Urothelium cell line (cell line): ENCODE measurements around the gene NPFF.
A peak's percentile ranks its signal among the peaks of the same experiment; 100 is the strongest.
"Not testable (repeated sequence)": the region's sequence is repeated elsewhere in the genome, so short reads cannot be mapped to it uniquely, and the experiment has no call there.

Experiments
- DNase-seq: peaks from one replicate; pipeline ENCODE4 v3.0.0; 2011; ENCODE audit warnings: low spot score, mixed read lengths
- FAIRE-seq: peaks from 2 replicates; lab custom pipeline; 2011; peaks lifted over from hg19 to GRCh38; lab: Jason Lieb, UNC

Gene NPFF, protein sequence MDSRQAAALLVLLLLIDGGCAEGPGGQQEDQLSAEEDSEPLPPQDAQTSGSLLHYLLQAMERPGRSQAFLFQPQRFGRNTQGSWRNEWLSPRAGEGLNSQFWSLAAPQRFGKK

DNA sequence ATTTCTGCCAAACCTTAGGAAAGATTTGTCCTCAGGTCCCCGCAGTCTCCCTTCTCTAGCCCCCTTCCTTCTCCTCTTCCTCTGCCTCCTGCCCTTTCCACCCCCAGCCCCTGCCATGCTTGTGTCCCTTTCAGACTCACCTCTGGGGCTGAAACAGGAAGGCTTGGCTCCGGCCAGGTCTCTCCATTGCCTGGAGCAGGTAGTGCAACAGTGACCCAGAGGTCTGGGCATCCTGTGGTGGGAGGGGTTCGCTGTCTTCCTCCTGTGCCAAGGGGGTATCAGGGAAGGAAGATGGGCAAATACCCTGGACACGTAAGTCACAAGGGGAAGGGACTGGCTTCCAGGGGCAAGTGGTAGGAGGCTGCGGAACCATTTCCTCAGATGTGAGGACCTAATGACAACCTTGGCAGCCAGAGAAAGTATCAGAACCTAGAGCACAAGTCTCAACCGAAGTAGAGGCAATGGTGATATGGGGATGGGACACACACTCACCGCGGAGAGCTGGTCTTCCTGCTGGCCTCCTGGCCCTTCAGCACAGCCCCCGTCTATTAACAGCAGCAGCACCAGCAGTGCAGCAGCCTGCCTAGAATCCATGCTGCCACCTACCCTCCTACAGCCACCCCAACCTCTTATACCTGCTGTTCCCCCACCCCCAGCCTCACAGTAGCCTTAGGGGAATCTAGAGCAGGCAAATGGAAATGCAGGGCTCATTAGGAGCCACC, at the start of gene NPFF:
NPFF (minus strand) TSS at position 604 of the 722 bp plus-strand sequence; CDS start at position 594, 10 bp downstream.
- FAIRE-seq (no peak), DNase-seq (no peak)

DNA sequence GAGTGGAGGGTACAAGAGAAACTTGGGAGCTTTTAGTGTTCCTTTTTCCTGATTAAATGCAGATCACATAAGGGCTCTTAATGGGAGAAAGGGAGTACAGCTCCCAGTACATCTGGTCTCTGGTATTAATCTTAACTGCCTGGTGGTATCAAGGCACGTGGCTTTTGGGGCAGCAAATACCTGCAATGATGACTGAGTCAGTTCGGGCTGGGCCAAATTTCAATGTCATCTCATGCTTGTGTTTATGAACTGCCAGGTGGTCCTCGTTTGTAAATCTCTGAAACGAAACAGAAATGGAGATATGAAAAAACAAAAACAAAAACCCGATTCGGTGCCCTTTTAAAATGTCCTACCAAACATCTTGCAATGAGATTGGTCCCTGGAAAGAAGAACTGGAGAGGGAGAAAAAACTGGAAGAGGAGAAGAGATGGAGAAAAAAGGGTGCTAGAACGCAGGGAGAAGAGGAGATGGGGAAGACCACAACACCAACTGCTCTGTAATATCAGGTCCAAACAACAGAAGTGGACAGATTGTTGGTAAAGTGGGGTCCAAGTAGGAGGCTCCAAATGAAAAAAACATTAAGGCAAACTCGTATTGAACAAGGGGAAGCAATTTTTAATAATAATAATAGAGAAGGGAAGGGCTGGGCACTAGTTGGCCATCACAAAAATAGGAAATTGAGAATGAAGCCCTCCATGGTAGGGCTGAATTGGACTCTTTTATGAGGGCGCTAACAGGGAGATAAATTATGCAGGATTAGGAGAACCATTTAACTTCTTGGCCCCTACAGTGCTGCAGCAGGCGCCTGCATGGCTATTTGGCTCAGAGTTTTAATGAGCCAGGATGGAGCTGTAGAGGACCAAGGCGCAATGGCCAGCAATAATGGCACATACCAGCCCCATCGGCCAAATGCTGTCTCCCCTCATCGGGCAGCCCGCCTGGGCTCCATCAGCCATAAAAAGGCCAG, 45.4 kb upstream of the NPFF start:
- FAIRE-seq, result no peak
- no peak for DNase-seq

DNA sequence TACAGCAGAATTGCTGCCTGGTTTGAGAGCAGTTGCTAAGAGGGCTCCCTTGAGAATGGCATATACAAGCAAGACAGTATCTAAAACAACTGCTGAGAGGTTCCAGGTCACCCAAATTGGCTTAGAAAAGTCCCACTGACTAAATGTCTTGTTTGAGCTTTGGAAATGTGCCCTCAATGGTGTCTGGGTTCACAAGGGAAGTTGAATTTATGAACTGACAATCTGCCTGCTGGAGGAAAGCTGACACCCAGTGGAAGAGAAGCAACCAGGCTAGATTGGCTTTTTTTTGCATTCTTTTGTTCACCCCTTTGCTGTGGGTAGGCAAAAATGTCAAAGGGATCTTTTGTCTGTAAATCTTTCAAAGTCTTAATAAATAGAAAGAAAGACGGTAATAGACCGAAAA, 44.6 kb upstream of the NPFF start:
- FAIRE-seq, result no peak

DNA sequence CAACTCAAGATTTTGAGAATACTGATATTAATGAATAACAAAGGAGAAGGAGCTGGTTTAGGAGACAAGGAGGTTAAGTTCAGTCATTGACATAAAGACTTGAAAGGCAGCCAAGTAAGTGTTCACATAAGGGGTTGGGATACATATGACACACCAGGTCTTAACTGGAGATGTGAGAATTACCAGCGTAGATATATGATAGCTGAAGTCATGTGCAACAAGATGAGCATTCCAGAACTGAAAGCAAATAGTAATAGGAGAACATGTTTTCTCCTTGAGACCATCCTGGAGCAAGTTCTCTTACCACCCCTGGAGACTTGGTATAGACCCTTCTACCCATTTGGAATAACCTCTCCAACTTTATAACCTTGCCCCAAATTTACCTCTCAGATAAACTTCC, 43.3 kb upstream of the NPFF start:
- FAIRE-seq, result no peak
- DNase-seq, result no peak

More for the DNA sequence above, 44.6 kb upstream of the NPFF start:
- no peak for DNase-seq

DNA sequence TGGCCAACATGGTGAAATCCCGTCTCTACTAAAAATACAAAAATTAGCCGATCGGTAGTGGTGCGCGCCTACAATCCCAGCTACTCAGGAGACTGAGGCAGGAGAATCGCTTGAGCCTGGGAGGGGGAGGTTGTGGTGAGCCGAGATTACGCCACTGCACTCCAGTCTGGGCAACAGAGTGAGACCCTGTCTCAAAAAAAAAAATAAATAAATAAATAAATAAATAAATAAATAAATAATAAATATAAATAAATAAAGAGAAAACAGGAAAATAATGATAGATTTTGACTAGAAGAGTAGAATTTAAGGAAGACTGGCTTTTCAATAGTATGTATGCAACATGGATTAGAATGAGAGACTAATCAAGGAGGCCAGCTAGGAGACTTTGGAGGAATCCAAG, 42.8 kb upstream of the NPFF start:
- FAIRE-seq, DNase-seq: not testable (repeated sequence)

DNA sequence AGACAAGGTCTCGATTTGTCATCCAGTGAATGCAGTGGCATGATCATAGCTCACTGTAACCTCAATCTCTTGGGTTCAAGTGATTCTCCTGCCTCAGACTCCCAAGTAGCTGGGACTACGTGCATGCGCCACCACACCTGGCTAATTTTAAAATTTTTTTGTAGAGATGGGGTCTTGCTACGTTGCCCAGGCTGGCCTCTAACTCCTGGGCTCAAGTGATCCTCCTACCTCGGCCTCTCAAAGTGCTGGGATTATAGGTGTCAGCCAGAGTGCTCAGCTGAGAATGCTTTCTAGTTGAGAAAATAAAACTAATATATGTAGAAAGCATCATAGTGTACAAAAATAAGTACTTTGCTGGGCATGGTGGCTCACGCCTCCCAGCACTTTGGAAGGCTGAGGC, 41.1 kb upstream of the NPFF start:
- not testable (repeated sequence) for FAIRE-seq, DNase-seq

DNA sequence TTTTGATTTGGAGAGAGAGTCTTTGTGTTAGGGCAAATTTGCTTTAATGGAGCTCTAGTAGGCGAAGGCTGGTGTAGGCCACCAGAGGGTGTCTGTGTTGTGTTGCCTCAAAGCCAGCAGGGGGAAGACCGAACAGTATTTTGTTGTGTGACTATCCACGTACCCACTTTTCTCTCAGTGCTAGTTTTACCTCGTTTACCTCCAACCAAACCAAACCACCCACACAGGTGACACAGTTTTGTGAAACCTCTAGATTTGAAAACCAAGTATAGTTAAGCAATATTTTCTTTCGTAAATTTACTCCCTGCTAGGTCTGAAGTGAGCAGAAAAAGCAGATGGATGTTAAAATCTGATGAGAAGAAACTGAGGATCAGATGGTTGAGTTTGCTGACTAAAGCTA, 36.3 kb upstream of the NPFF start:
- DNase-seq, result peak; percentile 44
- FAIRE-seq, result no peak

DNA sequence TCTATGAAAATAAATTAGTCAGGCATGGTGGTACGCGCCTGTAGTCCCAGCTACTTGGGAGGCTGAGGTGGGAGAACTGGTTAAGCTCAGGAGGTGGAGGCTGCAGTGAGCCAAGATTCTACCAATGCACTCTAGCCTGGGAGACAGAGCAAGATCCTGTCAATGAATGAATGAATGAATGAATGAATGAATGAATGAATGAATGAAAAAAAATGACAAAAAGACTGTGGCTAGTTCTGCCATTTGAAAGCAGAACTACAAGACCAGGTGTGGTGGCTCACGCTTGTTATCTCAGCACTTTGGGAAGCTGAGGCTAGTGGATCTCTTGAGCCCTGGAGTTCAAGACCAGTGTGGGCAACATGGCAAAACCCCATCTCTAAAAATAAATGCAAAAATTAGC, 32.2 kb upstream of the NPFF start:
- no peak for FAIRE-seq
- no peak for DNase-seq

DNA sequence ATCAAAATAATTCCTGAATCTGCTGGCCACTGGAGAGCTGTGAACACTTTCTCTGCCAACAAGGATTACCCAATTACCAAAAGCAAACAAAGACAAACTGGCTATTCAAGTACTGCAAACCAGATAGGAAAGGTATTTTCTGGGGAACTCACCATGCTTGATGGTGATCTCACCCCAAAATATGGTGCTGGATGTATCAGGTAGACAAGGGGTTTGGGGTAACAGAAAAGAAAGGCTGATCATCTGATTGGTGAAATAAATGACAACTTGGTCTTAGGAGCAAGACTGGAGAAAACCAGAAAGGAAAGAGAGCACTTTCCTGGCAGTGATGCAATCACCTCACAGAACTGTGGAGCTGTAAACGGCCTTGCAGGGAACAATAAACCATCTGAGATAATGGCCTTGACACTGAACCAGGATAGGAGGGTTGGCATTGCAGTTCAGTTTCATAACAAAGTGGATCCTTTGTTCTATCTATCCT, 31.0 kb upstream of the NPFF start:
- FAIRE-seq (no peak), DNase-seq (no peak)

DNA sequence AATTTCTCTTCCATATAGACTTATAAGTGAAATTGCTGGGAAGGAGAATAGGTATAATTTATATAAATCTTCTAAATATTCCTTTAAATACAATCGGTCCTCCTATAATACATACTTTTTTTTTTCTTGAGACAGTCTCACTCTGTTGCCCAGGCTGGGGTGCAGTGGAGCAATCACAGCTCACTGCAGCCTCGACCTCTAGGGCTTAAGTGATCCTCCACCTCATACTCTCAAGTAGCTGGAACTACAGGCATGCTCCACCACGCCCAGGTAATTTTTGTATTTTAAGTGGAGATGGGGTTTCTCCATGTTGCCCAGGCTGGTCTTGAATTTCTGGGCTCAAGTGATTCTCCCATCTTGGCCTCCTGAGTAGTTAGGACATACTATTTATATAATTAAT, 29.7 kb upstream of the NPFF start:
- FAIRE-seq, result no peak
- no peak for DNase-seq

DNA sequence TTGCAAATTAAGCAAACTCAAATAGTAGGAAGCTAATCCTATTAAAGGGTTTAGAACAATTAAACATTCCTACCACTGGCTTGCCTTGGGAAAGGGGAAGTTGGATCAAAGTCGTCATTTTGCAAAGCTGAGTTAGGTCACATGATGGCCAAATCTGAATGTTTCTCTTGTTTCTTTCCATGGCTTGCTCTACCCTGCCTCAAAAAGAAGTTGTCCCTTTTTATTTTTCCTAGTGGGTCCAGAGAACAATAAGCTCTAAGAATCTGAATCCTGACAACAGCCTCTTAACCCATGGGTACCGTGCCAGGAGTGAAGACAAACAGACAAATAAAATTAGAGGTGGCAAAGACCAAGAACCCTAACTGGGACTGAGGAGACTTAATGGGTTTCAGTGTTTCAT, 26.2 kb upstream of the NPFF start:
- FAIRE-seq, result no peak
- no peak for DNase-seq

DNA sequence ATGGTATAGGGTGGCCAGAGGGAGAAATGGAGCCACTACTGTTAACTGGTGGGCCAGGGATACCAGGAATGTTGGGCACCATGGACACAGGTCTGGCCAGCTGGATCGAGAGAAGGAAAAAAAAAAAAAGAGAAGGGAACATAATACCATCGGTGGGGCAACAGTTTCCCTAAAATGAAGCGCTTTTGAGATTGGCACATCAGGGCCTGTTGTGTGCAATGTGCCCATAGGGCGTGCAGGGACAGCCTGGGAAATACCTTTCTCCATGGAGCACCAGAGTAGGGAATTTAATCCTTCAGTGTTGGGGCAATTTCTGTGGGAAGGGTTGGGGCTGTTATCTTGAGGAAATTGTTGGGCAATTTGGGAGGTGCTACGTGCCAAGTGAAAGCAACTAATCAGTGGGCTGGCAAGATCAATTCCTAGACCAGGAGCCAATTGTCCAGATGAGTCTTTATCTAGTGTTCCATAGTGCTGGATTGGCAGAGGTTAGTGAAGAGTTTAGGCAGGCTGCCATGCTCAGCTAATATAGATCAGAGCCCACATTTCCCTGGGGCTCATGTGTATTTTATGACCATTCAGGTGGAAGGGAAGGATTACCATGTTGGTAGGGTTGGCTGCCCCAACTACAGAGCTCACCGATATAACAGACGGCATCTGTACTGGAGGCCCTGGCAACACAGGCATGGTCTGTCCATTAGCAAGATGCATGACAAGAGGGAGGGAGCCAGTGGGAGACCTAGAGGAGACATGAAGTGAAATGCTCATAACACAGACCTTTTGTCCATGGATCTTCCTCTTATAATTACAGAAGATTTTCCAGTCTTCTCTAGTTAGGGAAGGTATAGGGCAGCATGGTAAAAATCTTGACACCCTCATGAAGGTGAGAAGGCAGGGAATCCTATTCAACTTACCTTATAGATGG, 25.5 kb upstream of the NPFF start:
- no peak for FAIRE-seq
- no peak for DNase-seq

DNA sequence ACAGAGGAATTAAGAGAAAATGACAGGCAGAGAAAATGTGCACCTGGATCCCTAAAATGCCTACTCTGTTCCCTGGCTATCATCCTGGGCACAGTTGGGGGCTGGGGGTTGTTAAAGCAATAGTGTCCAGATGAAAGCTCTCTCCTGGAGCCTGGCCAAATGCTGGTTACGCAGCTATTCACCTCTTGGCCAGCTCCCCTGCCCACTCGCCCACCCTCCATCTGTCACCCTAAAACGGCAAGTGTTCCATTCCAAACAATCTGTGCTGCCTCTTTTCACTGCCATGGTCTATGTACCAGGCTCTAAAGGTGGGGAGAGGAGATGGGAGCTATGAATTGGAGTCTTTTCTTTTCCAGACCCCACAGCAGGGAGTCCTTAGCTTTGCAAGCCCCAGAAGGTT, 24.7 kb upstream of the NPFF start:
- DNase-seq (no peak), FAIRE-seq (no peak)

DNA sequence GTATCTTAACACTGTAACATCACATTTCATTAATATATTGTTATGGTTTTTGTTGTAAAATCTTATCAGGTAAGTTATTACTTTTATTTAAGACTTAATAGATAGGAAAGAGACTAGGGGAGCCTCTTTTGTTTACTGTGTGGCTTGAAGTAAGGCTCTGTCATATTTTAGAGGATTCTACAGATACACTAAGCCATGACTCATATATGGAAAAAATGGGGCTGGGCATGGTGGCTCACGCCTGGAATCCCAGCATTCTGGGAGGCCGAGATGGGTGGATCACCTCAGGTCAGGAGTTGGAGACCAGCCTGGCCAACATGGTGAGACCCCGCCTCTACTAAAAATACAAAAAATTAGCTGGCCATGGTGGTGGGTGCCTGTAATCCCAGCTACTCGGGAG, 23.6 kb upstream of the NPFF start:
- DNase-seq, result peak; percentile 18
- FAIRE-seq, result no peak

DNA sequence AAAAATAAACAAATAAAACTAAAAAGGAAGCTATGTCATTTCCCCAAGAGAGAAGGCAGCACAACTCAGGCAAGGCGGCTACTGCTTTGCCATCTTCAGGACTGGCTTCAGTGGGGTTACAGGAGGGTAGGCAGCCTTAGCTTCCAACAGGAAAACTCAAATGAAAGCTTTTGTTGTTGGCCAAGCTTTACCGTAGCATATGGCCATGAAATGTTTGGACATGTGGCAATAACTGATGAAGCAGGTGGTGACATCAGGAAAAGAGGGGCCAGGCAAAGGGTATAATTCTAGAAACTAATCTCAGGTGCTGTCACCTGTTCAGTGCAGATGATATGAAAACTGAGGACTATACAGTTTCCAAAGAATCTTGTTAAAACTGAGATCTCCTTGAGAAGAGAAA, 22.8 kb upstream of the NPFF start:
- FAIRE-seq (no peak), DNase-seq (no peak)

DNA sequence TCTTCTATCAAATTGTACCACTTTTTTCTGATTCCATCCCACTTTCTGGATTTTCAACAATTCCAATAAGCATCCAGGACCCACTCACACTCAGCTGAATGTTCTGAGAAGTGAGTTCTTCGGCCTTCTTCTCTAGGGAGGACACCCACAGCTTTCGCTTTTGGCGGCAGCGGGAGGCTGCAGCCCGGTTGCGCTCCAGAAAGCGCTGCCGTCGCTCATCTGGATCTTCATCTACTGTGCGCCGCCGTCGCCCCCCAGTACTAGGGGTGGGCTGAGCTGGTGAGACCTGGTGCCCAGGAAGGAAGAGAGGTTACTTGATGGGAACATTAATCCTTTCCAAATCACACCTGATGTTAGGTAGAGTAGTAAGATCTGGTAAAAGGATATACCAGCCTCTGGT, 17.2 kb upstream of the NPFF start:
- FAIRE-seq (no peak), DNase-seq (no peak)

DNA sequence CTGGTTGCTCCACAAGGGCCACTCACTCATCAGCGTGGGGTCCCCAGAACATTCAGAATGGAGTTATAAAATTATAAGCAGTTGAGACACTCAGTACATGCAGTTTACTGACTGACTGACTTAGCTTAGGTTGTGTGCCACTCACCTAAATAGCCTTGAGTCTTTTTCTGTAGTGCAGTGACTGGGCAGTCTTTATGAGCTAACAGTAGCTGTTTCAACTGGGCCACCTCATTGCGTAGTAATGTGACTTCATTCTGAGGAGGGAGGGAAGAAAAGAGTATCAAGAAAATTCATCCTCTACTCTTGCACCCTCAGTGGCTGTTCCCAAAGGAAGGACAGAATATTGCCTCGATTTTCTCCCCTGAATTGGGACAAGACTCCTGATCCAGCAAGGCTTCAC, 15.8 kb upstream of the NPFF start:
- DNase-seq (no peak), FAIRE-seq (no peak)

DNA sequence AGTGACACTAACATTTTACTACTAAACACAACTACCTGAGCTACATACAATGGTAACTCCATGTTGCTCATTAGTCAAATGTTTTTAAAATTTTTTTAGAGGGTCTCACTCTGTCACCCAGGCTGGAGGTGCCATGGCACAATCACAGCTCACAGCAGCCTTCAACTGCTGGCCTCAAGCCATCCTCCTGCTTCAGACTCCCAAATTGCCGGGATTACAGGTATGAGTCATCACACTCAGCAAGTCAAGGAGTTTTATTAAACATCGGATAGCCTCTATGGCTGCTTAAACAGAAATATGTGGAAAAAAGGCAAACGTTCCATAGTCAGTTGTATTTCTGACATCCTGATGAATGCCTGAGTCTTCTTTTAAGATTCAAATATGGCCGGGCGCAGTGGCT, 11.1 kb upstream of the NPFF start:
- DNase-seq (no peak), FAIRE-seq (no peak)

DNA sequence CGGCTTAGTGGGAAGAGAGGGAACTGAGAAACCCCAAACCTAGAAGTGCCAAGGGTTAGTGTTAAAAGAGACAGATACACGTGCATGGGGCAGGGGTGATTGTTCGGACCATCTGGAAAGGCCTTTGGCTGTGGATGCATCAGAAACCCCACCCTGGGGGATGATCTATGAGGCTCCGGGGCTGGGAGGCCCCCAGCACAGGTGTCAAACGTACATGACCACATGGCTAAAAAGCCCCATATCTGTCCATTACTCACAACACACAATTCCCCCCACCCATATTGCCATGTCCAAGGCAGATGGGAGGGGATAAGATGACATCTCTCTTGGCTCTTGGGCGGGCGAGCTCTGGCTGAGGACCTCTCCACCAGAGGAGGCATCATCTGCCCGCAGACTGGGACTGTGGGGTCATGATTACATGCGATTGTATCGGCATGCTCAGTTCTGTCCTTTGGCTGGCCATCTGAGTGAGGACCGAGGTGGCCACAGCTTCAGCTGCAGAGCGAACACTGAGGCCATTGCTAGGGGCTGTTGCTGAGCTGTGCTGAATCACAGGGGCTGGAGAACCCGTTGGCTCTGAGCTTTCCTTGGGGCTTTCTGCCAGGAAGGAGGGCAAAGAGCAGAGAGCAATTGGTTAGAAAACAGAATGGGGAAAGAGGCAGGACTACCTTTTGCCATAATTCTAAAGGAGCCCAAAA, 9.6 kb upstream of the NPFF start:
- DNase-seq, result no peak
- no peak for FAIRE-seq

DNA sequence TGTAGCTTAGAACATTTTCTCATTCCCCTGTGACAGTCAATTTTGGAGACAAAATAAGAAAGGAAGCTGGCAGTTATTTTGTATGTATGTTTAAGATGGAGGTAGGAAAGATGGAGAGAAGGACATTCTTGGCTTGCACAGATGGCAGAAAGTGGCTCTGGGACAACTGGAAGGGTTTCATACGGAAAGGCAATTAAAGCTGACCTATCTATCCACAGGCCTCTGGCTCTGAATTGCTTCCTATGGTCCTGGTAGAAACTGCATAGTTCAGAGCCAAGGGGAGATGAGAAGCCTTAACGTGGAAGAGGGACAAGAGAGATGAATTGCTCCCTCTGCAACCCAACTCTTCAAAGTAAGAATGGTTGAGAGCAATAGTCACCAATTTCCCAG, 8.0 kb upstream of the NPFF start:
- FAIRE-seq (no peak), DNase-seq (no peak)
